GM12892 (cell line): ENCODE measurements around the gene TOR1AIP2. TPM values are rescaled to one million over a fixed set of nuclear protein-coding genes. Genes with fewer than 3 reads are reported as not detected.
A peak's percentile ranks its signal among the peaks of the same experiment; 100 is the strongest.

Experiments used
- DNase-seq: peaks from one replicate; pipeline ENCODE4 v3.0.0; 2011; ENCODE audit not compliant: insufficient read length
- FAIRE-seq: peaks from 2 replicates; lab custom pipeline; 2011; peaks lifted over from hg19 to GRCh38; lab: Jason Lieb, UNC
- POLR2A ChIP-seq: IDR thresholded peaks from 2 replicates; pipeline ENCODE4 v1.6.1; 2011; ENCODE audit warnings: low read depth, low read length, control low read depth
- POLR2AphosphoS5 ChIP-seq: IDR thresholded peaks from 2 replicates; pipeline ENCODE4 v1.6.1; 2011; ENCODE audit warnings: low read depth, low read length, control low read depth
- TAF1 ChIP-seq: IDR thresholded peaks from 2 replicates; pipeline ENCODE4 v1.6.1; 2011; ENCODE audit warnings: low read depth, mild to moderate bottlenecking, control low read depth, low read length, borderline replicate concordance
- polyA plus RNA-seq: library from polyadenylated mRNA; unstranded; fragments of >200 nt; gene quantifications from one replicate; pipeline ENCODE4 v1.2.1, GENCODE V29; 2012; ENCODE audit warnings: missing spikeins, inconsistent platforms; ENCODE audit not compliant: missing spikeins

Gene TOR1AIP2
- 22.7 TPM for polyA plus RNA-seq

GRCh38 chr1:179877586-179878265, at the start of gene TOR1AIP2:
TOR1AIP2 (minus strand) TSS chr1:179877803; CDS start chr1:179852665, 25,138 bp downstream.
- FAIRE-seq, result peak; percentile 93
- TF ChIP-seq POLR2A (peak; percentile 95), TAF1 (peak; percentile 89; the same call in 1 of the 2 replicates), POLR2AphosphoS5 (peak; percentile 93)

GRCh38 chr1:179926850-179927205, 49.2 kb upstream of the TOR1AIP2 start:
- DNase-seq (no peak), FAIRE-seq (no peak)
- TF ChIP-seq TAF1 (no peak), POLR2A (no peak), POLR2AphosphoS5 (no peak)

More at GRCh38 chr1:179877586-179878265, at the start of gene TOR1AIP2:
- peak; percentile 54 for DNase-seq

GRCh38 chr1:179925922-179926849, 48.6 kb upstream of the TOR1AIP2 start:
- FAIRE-seq, result no peak
- DNase-seq, result no peak
- TF ChIP-seq TAF1 (no peak), POLR2A (no peak), POLR2AphosphoS5 (no peak)

GRCh38 chr1:179925302-179925701, 47.7 kb upstream of the TOR1AIP2 start:
- no peak for DNase-seq
- no peak for FAIRE-seq
- TF ChIP-seq POLR2A, result no peak
- no peak for TF ChIP-seq POLR2AphosphoS5
- TF ChIP-seq TAF1, result no peak

- no peak for TF ChIP-seq TAF1
- TF ChIP-seq POLR2A, result no peak
- TF ChIP-seq POLR2AphosphoS5, result no peak
- DNase-seq, result no peak
These were observed 46.7 kb upstream of the TOR1AIP2 start for GRCh38 chr1:179924268-179924667.

GRCh38 chr1:179923029-179923428, 45.4 kb upstream of the TOR1AIP2 start:
- TF ChIP-seq POLR2A, result no peak
- no peak for TF ChIP-seq POLR2AphosphoS5
- TF ChIP-seq TAF1, result no peak
- DNase-seq (no peak), FAIRE-seq (no peak)

More at GRCh38 chr1:179924268-179924667, 46.7 kb upstream of the TOR1AIP2 start:
- FAIRE-seq, result no peak

- no peak for DNase-seq
- no peak for TF ChIP-seq POLR2A
- no peak for FAIRE-seq
These were observed 44.6 kb upstream of the TOR1AIP2 start for GRCh38 chr1:179921981-179922872.

GRCh38 chr1:179921472-179921871, 43.9 kb upstream of the TOR1AIP2 start:
- FAIRE-seq, result no peak
- TF ChIP-seq POLR2AphosphoS5 (no peak), POLR2A (no peak), TAF1 (no peak)
- DNase-seq, result no peak

- DNase-seq (no peak), FAIRE-seq (no peak)
- TF ChIP-seq TAF1, result no peak
- no peak for TF ChIP-seq POLR2AphosphoS5
- no peak for TF ChIP-seq POLR2A
These were observed 40.2 kb upstream of the TOR1AIP2 start for GRCh38 chr1:179917601-179918429.

- no peak for TF ChIP-seq TAF1
- no peak for TF ChIP-seq POLR2A
- TF ChIP-seq POLR2AphosphoS5, result no peak
- no peak for FAIRE-seq
- DNase-seq, result no peak
These were observed 34.2 kb upstream of the TOR1AIP2 start for GRCh38 chr1:179911812-179912211.

GRCh38 chr1:179910934-179911333, 33.3 kb upstream of the TOR1AIP2 start:
- no peak for TF ChIP-seq POLR2A
- no peak for TF ChIP-seq POLR2AphosphoS5
- no peak for TF ChIP-seq TAF1
- DNase-seq (no peak), FAIRE-seq (no peak)
